ENCODE results near the gene RAB11B. TPM values are rescaled to one million over a fixed set of nuclear protein-coding genes. Genes with fewer than 3 reads are reported as not detected.
"Not testable (repeated sequence)": the region's sequence is repeated elsewhere in the genome, so short reads cannot be mapped to it uniquely, and the experiment has no call there.

RAB11B gene
- total RNA-seq, 4 donors from 2014 or later, result 91.2 to 137 (median 113) TPM

GRCh38 chr19:8371011-8371804 lies 19.0 kb upstream of the RAB11B start:
- intact Hi-C loops (cut with DNase I), result no loop called here
- 81 to 89% methylated on average over 14 to 22 of the region's 28 CpGs for WGBS, 2 donors
- H3K4me3 ChIP-seq (replicated peaks in 1 of 3), result no peak overlapping the region
- TF ChIP-seq CTCF (IDR thresholded peaks at IDR 0.05), result no peak
- TF ChIP-seq POLR2A (IDR thresholded peaks at IDR 0.05), result no peak
- H3K9me3 ChIP-seq, result no peaks in the 10 kb centered on the region
- no peaks in the 10 kb centered on the region for H3K27me3 ChIP-seq
- no peak for DNase-seq
- peak overlapping the region in 1 of 3 donors; percentile 57 for H3K27ac ChIP-seq
- H3K4me1 ChIP-seq, result peaks cover 31 to 57% of the 10 kb centered on the region in 2 donors
- H3K36me3 ChIP-seq, result peaks cover 6 to 25% of the 10 kb centered on the region in 2 donors

GRCh38 chr19:8373867-8374813 lies 16.0 kb upstream of the RAB11B start:
- H3K27me3 ChIP-seq, result no peaks in the 10 kb centered on the region
- intact Hi-C loops (cut with DNase I), result no loop called here
- WGBS, 2 donors, result 83 to 84% methylated on average over 25 to 26 of the region's 26 CpGs
- H3K9me3 ChIP-seq, result no peaks in the 10 kb centered on the region
- H3K27ac ChIP-seq, result peak overlapping the region in 2 of 3 donors; percentile 36 to 56
- no peak overlapping the region for H3K4me3 ChIP-seq (replicated peaks in 1 of 3)
- TF ChIP-seq CTCF (IDR thresholded peaks at IDR 0.05), result no peak
- no peak for TF ChIP-seq POLR2A (IDR thresholded peaks at IDR 0.05)
- peaks cover 4 to 27% of the 10 kb centered on the region in 2 donors for H3K4me1 ChIP-seq
- DNase-seq, result peak; percentile 30 to 44
- H3K36me3 ChIP-seq, result peaks cover 6 to 25% of the 10 kb centered on the region in 2 donors

- Histone ChIP-seq H3K4me1 (peaks cover 4 to 20% of the 10 kb centered on the region in 2 donors), H3K36me3 (peaks cover 6 to 22% of the 10 kb centered on the region in 2 donors)
- WGBS, 2 donors, result 87 to 98% methylated on average over 3 to 17 of the region's 32 CpGs
- intact Hi-C loops (cut with DNase I); H3K4me3 ChIP-seq (replicated peaks in 1 of 3); H3K27me3 ChIP-seq; DNase-seq; H3K9me3 ChIP-seq; H3K27ac ChIP-seq: not testable (repeated sequence)
These were observed 14.4 kb upstream of the RAB11B start for GRCh38 chr19:8375766-8376165.

GRCh38 chr19:8376373-8376974 lies 13.7 kb upstream of the RAB11B start:
- H3K27me3 ChIP-seq; H3K27ac ChIP-seq; H3K4me3 ChIP-seq (replicated peaks in 1 of 3); DNase-seq; H3K9me3 ChIP-seq; intact Hi-C loops (cut with DNase I): not testable (repeated sequence)
- Histone ChIP-seq H3K4me1 (peaks cover 4 to 13% of the 10 kb centered on the region in 2 donors), H3K36me3 (peaks cover 6 to 15% of the 10 kb centered on the region in 2 donors)
- WGBS, 2 donors, result 88 to 90% methylated on average over 9 to 10 of the region's 10 CpGs

GRCh38 chr19:8377598-8377997 lies 12.6 kb upstream of the RAB11B start:
- H3K4me1 ChIP-seq, result peaks cover 4 to 12% of the 10 kb centered on the region in 2 donors
- WGBS, 2 donors, result 58 to 70% methylated on average over 1 of the region's 1 CpG
- no peak overlapping the region for H3K27ac ChIP-seq
- no peak overlapping the region for H3K4me3 ChIP-seq (replicated peaks in 1 of 3)
- H3K27me3 ChIP-seq, result no peaks in the 10 kb centered on the region
- no peak for DNase-seq
- TF ChIP-seq CTCF (IDR thresholded peaks at IDR 0.05) (no peak), POLR2A (IDR thresholded peaks at IDR 0.05) (no peak)
- intact Hi-C loops (cut with DNase I), result no loop called here
- H3K9me3 ChIP-seq, result no peaks in the 10 kb centered on the region
- peaks cover 6 to 10% of the 10 kb centered on the region in 2 donors for H3K36me3 ChIP-seq

GRCh38 chr19:8379156-8379891 lies 10.8 kb upstream of the RAB11B start:
- H3K9me3 ChIP-seq; intact Hi-C loops (cut with DNase I); H3K4me3 ChIP-seq (replicated peaks in 1 of 3); H3K36me3 ChIP-seq; H3K27ac ChIP-seq; DNase-seq; H3K27me3 ChIP-seq: not testable (repeated sequence)
- H3K4me1 ChIP-seq, result peaks cover 3 to 12% of the 10 kb centered on the region in 2 donors
- WGBS, 2 donors, result 93 to 96% methylated on average over 13 of the region's 13 CpGs

GRCh38 chr19:8384569-8384968 lies 5.6 kb upstream of the RAB11B start:
- 80 to 81% methylated on average over 4 of the region's 4 CpGs for WGBS, 2 donors
- H3K36me3 ChIP-seq; intact Hi-C loops (cut with DNase I); H3K9me3 ChIP-seq; H3K27me3 ChIP-seq; H3K4me3 ChIP-seq (replicated peaks in 1 of 3); DNase-seq: not testable (repeated sequence)
- Histone ChIP-seq H3K4me1 (peaks cover 20 to 36% of the 10 kb centered on the region in 2 donors), H3K27ac (peak overlapping the region in 1 of 3 donors; percentile 52)

GRCh38 chr19:8385103-8385502 lies 5.1 kb upstream of the RAB11B start:
- H3K27me3 ChIP-seq; H3K36me3 ChIP-seq; H3K4me3 ChIP-seq (replicated peaks in 1 of 3); H3K9me3 ChIP-seq; intact Hi-C loops (cut with DNase I); DNase-seq: not testable (repeated sequence)
- WGBS, 2 donors, result 51 to 68% methylated on average over 2 of the region's 2 CpGs
- H3K27ac ChIP-seq, result peak overlapping the region; percentile 51 to 73 (median 52)
- peaks cover 20 to 37% of the 10 kb centered on the region in 2 donors for H3K4me1 ChIP-seq
